ENCODE measurements around the gene CEBPZ. TPM values are rescaled to one million over a fixed set of nuclear protein-coding genes. Genes with fewer than 3 reads are reported as not detected.

CEBPZ gene
- total and polyA plus RNA-seq, 2 donors: 78.2 to 107 TPM

DNA sequence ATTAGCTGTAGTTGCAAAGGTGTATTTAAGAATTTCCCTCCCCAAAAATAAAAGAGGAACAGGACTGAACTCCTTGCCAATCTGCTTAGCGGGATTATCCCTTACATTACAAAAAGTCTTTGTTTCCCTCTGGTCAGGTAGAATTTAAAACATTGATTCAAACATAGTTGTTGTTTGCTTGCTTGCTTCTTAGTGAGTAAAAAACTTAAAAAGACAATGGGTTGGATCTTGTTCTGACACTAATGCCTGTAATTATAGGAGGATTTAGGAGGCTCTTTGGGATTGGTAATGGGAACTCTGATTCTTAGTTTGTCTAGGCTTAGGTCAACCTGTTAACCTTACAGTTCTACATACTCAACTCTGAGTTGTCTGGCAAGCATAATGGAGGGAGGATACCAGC, 38.8 kb downstream of the CEBPZ start:
- H3K27ac ChIP-seq (ENCODE audit: low read depth in 1 of 2, low read length in 1 of 2): no peak overlapping the region
- H3K9me3 ChIP-seq (ENCODE audit: control insufficient read depth in 2 of 2, insufficient read depth in 1 of 2, low read length in 1 of 2): peaks cover 0 to 6% of the 10 kb centered on the region in 2 donors
- 96% methylated on average over 1 of the region's 1 CpG for WGBS
- H3K36me3 ChIP-seq (ENCODE audit: control insufficient read depth in 2 of 2, insufficient read depth in 2 of 2, low read length in 1 of 2): no peaks in the 10 kb centered on the region
- H3K4me1 ChIP-seq (ENCODE audit: control insufficient read depth in 2 of 2, insufficient read depth in 2 of 2, low read length in 2 of 2): peaks cover 2 to 7% of the 10 kb centered on the region in 2 donors
- no peak overlapping the region for H3K4me3 ChIP-seq (ENCODE audit: low read length in 2 of 2)
- peaks cover 0 to 3% of the 10 kb centered on the region in 2 donors for H3K27me3 ChIP-seq (ENCODE audit: control insufficient read depth in 2 of 2, insufficient read depth in 1 of 2, low read length in 1 of 2)
- DNase-seq (ENCODE audit: low read depth in 6 of 9, low spot score in 9 of 9): no peak

DNA sequence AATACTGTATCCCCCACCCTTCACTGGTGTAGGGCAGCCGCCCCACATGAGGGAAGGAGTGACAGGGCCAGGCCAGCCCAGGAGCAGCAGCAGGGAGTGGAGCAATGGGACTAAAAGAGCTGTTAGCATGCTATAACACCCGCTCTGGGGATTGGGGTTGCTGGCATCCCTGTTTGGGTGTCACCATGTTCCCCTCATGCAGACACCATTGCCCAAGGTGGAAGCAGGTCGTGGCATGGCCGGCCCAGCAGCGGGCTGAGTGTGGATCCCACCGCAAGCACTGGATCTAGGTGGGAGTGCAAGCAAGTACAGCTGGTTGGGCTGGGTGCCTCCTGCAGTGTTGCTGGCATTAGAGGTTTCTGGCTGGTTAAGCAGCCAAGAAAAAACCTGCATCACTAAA, 39.6 kb downstream of the CEBPZ start:
- Histone ChIP-seq H3K27me3 (ENCODE audit: control insufficient read depth in 2 of 2, insufficient read depth in 1 of 2, low read length in 1 of 2) (peaks cover 0 to 3% of the 10 kb centered on the region in 2 donors), H3K36me3 (ENCODE audit: control insufficient read depth in 2 of 2, insufficient read depth in 2 of 2, low read length in 1 of 2) (no peaks in the 10 kb centered on the region), H3K27ac (ENCODE audit: low read depth in 1 of 2, low read length in 1 of 2) (no peak overlapping the region), H3K9me3 (ENCODE audit: control insufficient read depth in 2 of 2, insufficient read depth in 1 of 2, low read length in 1 of 2) (peaks cover 0 to 6% of the 10 kb centered on the region in 2 donors), H3K4me1 (ENCODE audit: control insufficient read depth in 2 of 2, insufficient read depth in 2 of 2, low read length in 2 of 2) (peaks cover 0 to 2% of the 10 kb centered on the region in 2 donors), H3K4me3 (ENCODE audit: low read length in 2 of 2) (no peak overlapping the region)
- no peak for DNase-seq (ENCODE audit: low read depth in 6 of 9, low spot score in 9 of 9)
- WGBS: 94% methylated on average over 6 of the region's 6 CpGs

DNA sequence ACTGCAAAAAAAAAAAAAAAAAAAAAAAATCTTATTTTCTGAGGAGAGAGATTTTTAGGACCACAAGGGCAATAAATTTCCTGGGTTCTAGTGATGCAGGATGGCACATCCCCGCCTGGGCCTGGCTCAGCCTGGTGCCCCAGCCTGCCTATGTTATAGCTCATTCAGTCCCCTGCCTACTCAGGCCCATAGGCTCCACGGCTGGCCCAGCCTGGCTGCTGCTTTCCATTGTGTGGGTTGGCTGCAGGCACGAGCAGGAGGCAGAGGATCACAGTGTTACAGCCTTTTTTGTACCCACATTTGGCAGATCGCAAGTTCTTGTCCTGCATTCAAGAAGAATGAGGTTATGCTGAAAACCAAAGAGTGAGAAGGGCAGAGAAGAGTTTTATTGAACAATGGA, 40.1 kb downstream of the CEBPZ start:
- peaks cover 0 to 3% of the 10 kb centered on the region in 2 donors for H3K27me3 ChIP-seq (ENCODE audit: control insufficient read depth in 2 of 2, insufficient read depth in 1 of 2, low read length in 1 of 2)
- DNase-seq (ENCODE audit: low read depth in 6 of 9, low spot score in 9 of 9): no peak
- no peak overlapping the region for H3K4me3 ChIP-seq (ENCODE audit: low read length in 2 of 2)
- no peaks in the 10 kb centered on the region for H3K36me3 ChIP-seq (ENCODE audit: control insufficient read depth in 2 of 2, insufficient read depth in 2 of 2, low read length in 1 of 2)
- peaks cover 0 to 2% of the 10 kb centered on the region in 2 donors for H3K4me1 ChIP-seq (ENCODE audit: control insufficient read depth in 2 of 2, insufficient read depth in 2 of 2, low read length in 2 of 2)
- 95% methylated on average over 4 of the region's 4 CpGs for WGBS
- H3K9me3 ChIP-seq (ENCODE audit: control insufficient read depth in 2 of 2, insufficient read depth in 1 of 2, low read length in 1 of 2): peaks cover 0 to 6% of the 10 kb centered on the region in 2 donors
- no peak overlapping the region for H3K27ac ChIP-seq (ENCODE audit: low read depth in 1 of 2, low read length in 1 of 2)

DNA sequence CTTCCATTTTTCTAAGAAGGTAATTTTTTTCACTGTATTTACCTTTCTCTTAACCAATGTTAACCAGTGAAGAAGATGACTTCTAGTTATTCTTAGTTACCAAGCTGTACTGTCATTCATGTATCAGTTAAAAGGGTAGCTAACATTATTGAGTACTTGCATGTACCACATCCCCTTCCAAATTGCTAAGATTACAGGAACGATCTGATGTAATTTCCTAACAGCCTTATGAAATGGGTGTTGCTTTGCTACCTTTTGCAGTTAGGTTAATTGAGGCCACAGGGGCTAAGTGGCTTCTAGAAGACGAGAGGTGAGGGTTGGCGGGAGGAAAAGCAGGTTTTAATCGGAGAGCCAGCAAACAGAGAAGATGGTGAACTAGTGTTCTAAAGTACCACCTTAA, 41.1 kb downstream of the CEBPZ start:
- DNase-seq (ENCODE audit: low read depth in 6 of 9, low spot score in 9 of 9): no peak
- Histone ChIP-seq H3K4me3 (ENCODE audit: low read length in 2 of 2) (no peak overlapping the region), H3K27ac (ENCODE audit: low read depth in 1 of 2, low read length in 1 of 2) (no peak overlapping the region), H3K4me1 (ENCODE audit: control insufficient read depth in 2 of 2, insufficient read depth in 2 of 2, low read length in 2 of 2) (no peaks in the 10 kb centered on the region), H3K36me3 (ENCODE audit: control insufficient read depth in 2 of 2, insufficient read depth in 2 of 2, low read length in 1 of 2) (no peaks in the 10 kb centered on the region), H3K27me3 (ENCODE audit: control insufficient read depth in 2 of 2, insufficient read depth in 1 of 2, low read length in 1 of 2) (peaks cover 0 to 3% of the 10 kb centered on the region in 2 donors), H3K9me3 (ENCODE audit: control insufficient read depth in 2 of 2, insufficient read depth in 1 of 2, low read length in 1 of 2) (no peaks in the 10 kb centered on the region)
- WGBS: 94% methylated on average over 4 of the region's 4 CpGs

DNA sequence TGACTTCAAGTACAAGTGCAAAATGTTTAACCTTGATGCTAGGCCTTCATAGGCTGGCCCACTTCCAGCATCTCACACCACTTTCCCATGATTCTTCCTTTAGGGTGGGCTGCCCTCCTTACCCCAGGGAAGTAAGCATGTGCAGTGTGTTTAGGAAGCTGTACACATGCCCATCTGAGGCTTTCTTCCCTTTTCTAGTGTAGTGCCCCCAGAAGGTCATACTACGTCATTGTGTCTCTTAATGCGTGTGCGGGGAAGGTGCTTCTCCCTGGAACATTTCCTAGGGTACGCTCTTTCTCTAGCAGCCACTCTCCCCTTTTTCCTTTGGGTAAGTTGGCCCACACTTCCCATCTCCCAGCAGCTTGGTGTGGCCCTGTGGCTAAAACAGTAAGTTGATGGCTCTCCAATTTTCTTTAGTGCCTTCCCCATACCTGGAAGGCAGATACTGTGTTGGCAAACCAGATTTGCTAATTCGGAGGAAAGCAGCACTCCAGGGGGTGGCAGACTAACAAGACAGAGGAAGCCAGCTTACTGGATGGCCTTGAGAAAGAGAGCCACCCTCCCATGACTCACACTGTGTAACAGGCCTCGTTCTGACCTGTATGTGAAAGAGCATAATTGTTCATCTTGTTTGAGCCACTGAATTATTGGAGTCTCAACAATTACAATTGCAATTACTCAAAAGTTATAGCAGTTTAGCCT, 41.8 kb downstream of the CEBPZ start:
- no peaks in the 10 kb centered on the region for H3K9me3 ChIP-seq (ENCODE audit: control insufficient read depth in 2 of 2, insufficient read depth in 1 of 2, low read length in 1 of 2)
- no peak overlapping the region for H3K27ac ChIP-seq (ENCODE audit: low read depth in 1 of 2, low read length in 1 of 2)
- no peaks in the 10 kb centered on the region for H3K4me1 ChIP-seq (ENCODE audit: control insufficient read depth in 2 of 2, insufficient read depth in 2 of 2, low read length in 2 of 2)
- H3K27me3 ChIP-seq (ENCODE audit: control insufficient read depth in 2 of 2, insufficient read depth in 1 of 2, low read length in 1 of 2): peaks cover 0 to 3% of the 10 kb centered on the region in 2 donors
- no peak overlapping the region for H3K4me3 ChIP-seq (ENCODE audit: low read length in 2 of 2)
- no peak for DNase-seq (ENCODE audit: low read depth in 6 of 9, low spot score in 9 of 9)
- H3K36me3 ChIP-seq (ENCODE audit: control insufficient read depth in 2 of 2, insufficient read depth in 2 of 2, low read length in 1 of 2): no peaks in the 10 kb centered on the region
- WGBS: 95% methylated on average over 6 of the region's 6 CpGs

DNA sequence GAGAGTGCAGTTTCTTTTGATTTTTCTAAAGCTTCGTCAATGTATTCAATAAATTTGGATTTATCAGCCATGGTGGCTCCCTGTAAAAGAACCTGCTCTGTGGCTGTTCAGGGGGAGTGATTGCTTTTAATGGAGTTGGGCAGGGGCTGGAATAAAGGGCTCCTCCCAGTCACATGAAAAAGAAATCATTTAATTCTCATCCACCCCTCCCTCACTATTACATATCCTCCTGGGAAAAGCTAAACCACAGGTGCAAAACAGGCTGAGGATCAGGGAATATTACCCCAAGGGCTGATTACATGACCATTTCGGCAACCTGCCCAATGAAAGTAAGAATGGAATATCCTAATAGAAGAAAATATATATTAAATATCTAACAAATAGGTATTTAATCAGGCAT, 42.8 kb downstream of the CEBPZ start, which contains the start of gene SULT6B1:
Gene SULT6B1 (minus strand): TSS at position 101 of the 400 bp plus-strand sequence. CDS start 30 bp downstream, at position 71.
- Histone ChIP-seq H3K27ac (ENCODE audit: low read depth in 1 of 2, low read length in 1 of 2) (no peak within 1 kb of the TSS), H3K9me3 (ENCODE audit: control insufficient read depth in 2 of 2, insufficient read depth in 1 of 2, low read length in 1 of 2) (no peaks in the 10 kb centered on the region), H3K27me3 (ENCODE audit: control insufficient read depth in 2 of 2, insufficient read depth in 1 of 2, low read length in 1 of 2) (peaks cover 0 to 3% of the 10 kb centered on the region in 2 donors), H3K4me1 (ENCODE audit: control insufficient read depth in 2 of 2, insufficient read depth in 2 of 2, low read length in 2 of 2) (no peaks in the 10 kb centered on the region), H3K4me3 (ENCODE audit: low read length in 2 of 2) (no peak within 1 kb of the TSS), H3K36me3 (ENCODE audit: control insufficient read depth in 2 of 2, insufficient read depth in 2 of 2, low read length in 1 of 2) (no peaks in the 10 kb centered on the region)
- no peak for DNase-seq (ENCODE audit: low read depth in 6 of 9, low spot score in 9 of 9)
- 94% methylated on average over 2 of the region's 2 CpGs for WGBS

DNA sequence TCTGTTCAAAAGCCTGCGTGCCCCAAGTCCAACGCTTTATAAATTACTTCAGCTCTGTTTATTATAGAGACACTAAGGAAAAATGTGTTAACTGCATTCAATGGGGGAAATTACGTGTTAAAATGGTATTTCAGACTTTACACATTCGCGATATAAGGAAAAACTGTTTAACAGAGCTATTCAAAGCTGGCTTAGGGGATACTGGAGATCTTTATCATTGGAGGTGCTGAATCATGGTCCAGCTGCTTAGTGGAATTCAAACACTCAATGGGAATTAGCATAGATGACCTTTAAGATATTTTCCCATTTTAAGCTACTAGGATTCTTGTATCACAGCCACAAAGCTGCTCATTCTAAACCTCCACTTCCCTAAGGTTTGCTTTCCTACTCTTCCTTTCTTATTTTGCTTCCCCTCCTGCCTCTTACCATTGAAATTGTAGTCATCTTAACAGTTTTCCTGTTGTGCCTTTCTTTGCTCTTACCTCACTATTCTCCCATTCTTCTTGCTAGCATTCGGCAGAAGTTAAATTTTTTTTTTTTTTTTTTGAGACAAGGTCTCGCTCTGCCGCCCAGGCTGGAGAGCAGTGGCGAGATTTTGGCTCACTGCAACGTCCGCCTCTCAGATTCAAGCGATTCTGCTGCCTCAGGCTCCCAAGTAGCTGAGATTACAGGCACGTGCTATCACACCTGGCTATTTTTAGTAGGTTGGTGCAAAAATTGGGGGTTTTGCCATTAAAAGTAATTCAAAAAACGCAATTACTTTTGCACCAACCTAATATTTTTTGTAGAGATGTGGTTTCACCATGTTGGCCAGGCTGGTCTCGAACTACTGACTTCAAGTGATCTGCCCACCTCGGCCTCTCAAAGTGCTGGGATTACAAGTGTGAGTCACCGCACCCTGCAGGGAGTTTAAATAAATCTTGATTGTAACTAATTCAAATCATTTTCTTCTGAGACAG, 49.4 kb downstream of the CEBPZ start:
- H3K4me3 ChIP-seq (ENCODE audit: low read length in 2 of 2): no peak overlapping the region
- H3K9me3 ChIP-seq (ENCODE audit: control insufficient read depth in 2 of 2, insufficient read depth in 1 of 2, low read length in 1 of 2): no peaks in the 10 kb centered on the region
- 89% methylated on average over 17 of the region's 17 CpGs for WGBS
- no peaks in the 10 kb centered on the region for H3K4me1 ChIP-seq (ENCODE audit: control insufficient read depth in 2 of 2, insufficient read depth in 2 of 2, low read length in 2 of 2)
- no peak for DNase-seq (ENCODE audit: low read depth in 6 of 9, low spot score in 9 of 9)
- no peaks in the 10 kb centered on the region for H3K36me3 ChIP-seq (ENCODE audit: control insufficient read depth in 2 of 2, insufficient read depth in 2 of 2, low read length in 1 of 2)
- H3K27ac ChIP-seq (ENCODE audit: low read depth in 1 of 2, low read length in 1 of 2): no peak overlapping the region
- H3K27me3 ChIP-seq (ENCODE audit: control insufficient read depth in 2 of 2, insufficient read depth in 1 of 2, low read length in 1 of 2): no peaks in the 10 kb centered on the region

DNA sequence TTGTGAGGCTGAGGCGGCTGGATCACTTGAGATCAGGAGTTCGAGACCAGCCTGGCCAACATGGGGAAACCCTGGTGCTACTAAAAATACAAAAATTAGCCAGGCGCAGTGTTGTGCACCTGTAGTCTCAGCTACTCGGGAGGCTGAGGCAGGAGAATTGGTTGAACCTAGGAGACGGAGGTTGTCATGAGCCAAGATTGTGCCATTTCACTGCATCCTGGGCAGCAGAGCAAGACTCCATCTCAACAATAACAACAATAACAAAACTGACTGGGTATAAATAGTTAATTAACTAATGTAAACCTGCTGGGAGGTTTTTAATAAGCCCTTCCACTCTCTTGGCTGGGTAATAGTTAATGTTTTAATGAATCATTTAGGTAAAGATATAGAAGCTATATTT, 50.8 kb downstream of the CEBPZ start:
- Histone ChIP-seq H3K27ac (ENCODE audit: low read depth in 1 of 2, low read length in 1 of 2) (no peak overlapping the region), H3K4me3 (ENCODE audit: low read length in 2 of 2) (no peak overlapping the region), H3K36me3 (ENCODE audit: control insufficient read depth in 2 of 2, insufficient read depth in 2 of 2, low read length in 1 of 2) (no peaks in the 10 kb centered on the region), H3K27me3 (ENCODE audit: control insufficient read depth in 2 of 2, insufficient read depth in 1 of 2, low read length in 1 of 2) (no peaks in the 10 kb centered on the region), H3K9me3 (ENCODE audit: control insufficient read depth in 2 of 2, insufficient read depth in 1 of 2, low read length in 1 of 2) (no peaks in the 10 kb centered on the region), H3K4me1 (ENCODE audit: control insufficient read depth in 2 of 2, insufficient read depth in 2 of 2, low read length in 2 of 2) (no peaks in the 10 kb centered on the region)
- WGBS: over 99% methylated on average over 5 of the region's 5 CpGs
- no peak for DNase-seq (ENCODE audit: low read depth in 6 of 9, low spot score in 9 of 9)

All from thymus (tissue), 11 donors.